Measurements from ENCODE around the gene FAM168B. TPM values are rescaled to one million over a fixed set of nuclear protein-coding genes. Genes with fewer than 3 reads are reported as not detected.

FAM168B gene
- total and polyA plus RNA-seq, 3 experiments from 2014 or later: 40.4 to 97.6 (median 93.1) TPM

DNA sequence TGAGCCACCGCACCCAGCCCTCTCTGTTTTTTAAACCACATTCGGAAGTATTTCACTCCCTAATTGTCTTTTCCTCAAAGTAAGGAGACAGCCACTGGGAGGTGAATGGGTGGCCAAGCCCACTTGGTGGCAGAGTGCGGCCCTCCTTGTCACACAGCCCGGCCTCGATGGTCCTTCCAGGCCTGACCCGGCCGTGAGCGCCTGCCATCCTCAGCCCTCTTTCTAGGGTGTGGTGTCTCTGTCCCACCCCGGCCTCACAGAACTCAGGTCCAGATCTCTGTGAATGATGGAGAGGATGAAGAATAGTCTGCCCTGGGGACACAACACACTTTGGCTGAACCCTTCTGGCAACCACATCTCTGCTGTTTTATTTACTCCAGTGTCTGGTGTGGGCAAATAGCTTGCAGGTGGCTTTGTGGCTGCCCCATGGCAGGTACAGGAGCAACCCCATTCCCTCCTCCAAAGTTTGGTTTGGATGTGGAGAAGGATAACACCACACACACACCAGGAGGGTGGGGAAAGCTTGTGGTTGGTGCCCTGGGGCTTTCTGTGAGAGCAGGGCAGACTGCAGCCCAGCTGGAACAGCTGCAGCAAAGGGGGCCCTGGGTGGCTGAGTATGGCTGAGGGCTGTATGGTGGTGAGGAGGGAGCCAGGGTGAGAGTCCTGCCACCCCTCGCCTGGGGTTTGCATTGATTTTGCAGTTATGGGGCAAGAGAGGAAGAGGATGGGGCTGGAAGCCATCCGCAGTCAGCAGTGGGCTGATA lies 88.6 kb downstream of the FAM168B start:
- Histone ChIP-seq H3K36me3 (ENCODE audit: insufficient read depth, low read length) (no peaks in the 10 kb centered on the region), H3K9me3 (ENCODE audit: low read length) (no peaks in the 10 kb centered on the region), H3K4me1 (ENCODE audit: insufficient read depth, low read length) (no peaks in the 10 kb centered on the region), H3K27ac (ENCODE audit: low read depth, low read length) (no peak overlapping the region), H3K27me3 (ENCODE audit: insufficient read depth, low read length, poor library complexity, severe bottlenecking) (no peaks in the 10 kb centered on the region), H3K4me3 (ENCODE audit: low read length) (no peak overlapping the region)
- POLR2A ChIA-PET: no interaction called here
- H3K4me1 Mint-ChIP-seq: peaks cover 9 to 10% (median 10%) of the 10 kb centered on the region in 3 donors
- peaks cover 1 to 14% of the 10 kb centered on the region in 2 donors for H3K27me3 Mint-ChIP-seq
- H3K36me3 Mint-ChIP-seq: no peaks in the 10 kb centered on the region
- no peak overlapping the region for H3K27ac Mint-ChIP-seq
- no peaks in the 10 kb centered on the region for H3K9me3 Mint-ChIP-seq
- DNase-seq: no peak
- CTCF ChIA-PET: interaction anchor here (1.4 kb wide), 1 partner anchor 10 kb away, joined by 3 read pairs; no protein-coding TSS in a partner anchor
- no peak overlapping the region for H3K4me3 Mint-ChIP-seq

GRCh38 chr2:130998561-130998960 lies 94.7 kb downstream of the FAM168B start:
- H3K27me3 Mint-ChIP-seq: peaks cover 1 to 18% of the 10 kb centered on the region in 2 donors
- CTCF ChIA-PET: no interaction called here
- Histone ChIP-seq H3K4me3 (ENCODE audit: low read length) (no peak overlapping the region), H3K36me3 (ENCODE audit: insufficient read depth, low read length) (no peaks in the 10 kb centered on the region), H3K4me1 (ENCODE audit: insufficient read depth, low read length) (no peaks in the 10 kb centered on the region), H3K9me3 (ENCODE audit: low read length) (no peaks in the 10 kb centered on the region), H3K27me3 (ENCODE audit: insufficient read depth, low read length, poor library complexity, severe bottlenecking) (no peaks in the 10 kb centered on the region), H3K27ac (ENCODE audit: low read depth, low read length) (no peak overlapping the region)
- POLR2A ChIA-PET: no interaction called here
- no peaks in the 10 kb centered on the region for H3K36me3 Mint-ChIP-seq
- H3K4me3 Mint-ChIP-seq: no peak overlapping the region
- no peaks in the 10 kb centered on the region for H3K9me3 Mint-ChIP-seq
- no peaks in the 10 kb centered on the region for H3K4me1 Mint-ChIP-seq
- DNase-seq: no peak
- no peak overlapping the region for H3K27ac Mint-ChIP-seq

Other genes starting within 250 kb of the FAM168B start
- gene PLEKHB2, start 11.9 kb upstream of the FAM168B start, total RNA-seq: 10 to 100 TPM; 47.7 to 48.2 TPM
- 84.5 TPM for gene PLEKHB2, start 11.9 kb upstream of the FAM168B start, polyA plus RNA-seq
- under 1 TPM; 0.46 to 0.49 TPM for gene POTEE, start 116.1 kb upstream of the FAM168B start, total RNA-seq
- 0.14 TPM for gene POTEE, start 116.1 kb upstream of the FAM168B start, polyA plus RNA-seq

All from CD8-positive, alpha-beta memory T cell (primary cell).